ENCODE results near the gene AMPD1. TPM values are rescaled to one million over a fixed set of nuclear protein-coding genes. Genes with fewer than 3 reads are reported as not detected.

AMPD1 gene
- total and polyA plus RNA-seq, 2 of the 13 experiments (the other 11 are each of a cell fraction or from before 2014, with no cell fraction given), result not detected

DNA sequence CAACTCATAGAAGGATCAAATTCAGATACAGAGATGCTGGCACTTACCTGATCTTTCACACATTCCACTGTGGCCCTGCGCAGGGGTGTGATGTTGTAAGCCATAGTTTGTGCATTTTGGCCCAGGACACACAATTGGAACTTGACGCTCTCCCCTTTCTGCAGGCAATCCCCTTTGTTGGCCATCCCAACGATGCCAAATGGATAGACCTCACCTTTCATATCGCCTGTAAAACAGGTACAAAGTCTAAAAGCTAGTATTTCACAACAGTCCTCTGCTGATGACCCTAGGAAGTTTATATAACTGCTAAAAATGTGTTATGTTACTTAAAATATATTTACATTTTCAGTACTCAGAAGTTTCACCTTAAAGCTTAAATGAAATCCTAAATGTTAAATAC, 25.1 kb upstream of the AMPD1 start (continued):
- TF ChIP-seq ZNF234 (CRISPR knock-in tag; conservative IDR thresholded peaks at IDR 0.05) (no peak), ZNF124 (CRISPR knock-in tag; IDR thresholded peaks at IDR 0.05) (no peak)
- TF ChIP-seq, protein P1, sequence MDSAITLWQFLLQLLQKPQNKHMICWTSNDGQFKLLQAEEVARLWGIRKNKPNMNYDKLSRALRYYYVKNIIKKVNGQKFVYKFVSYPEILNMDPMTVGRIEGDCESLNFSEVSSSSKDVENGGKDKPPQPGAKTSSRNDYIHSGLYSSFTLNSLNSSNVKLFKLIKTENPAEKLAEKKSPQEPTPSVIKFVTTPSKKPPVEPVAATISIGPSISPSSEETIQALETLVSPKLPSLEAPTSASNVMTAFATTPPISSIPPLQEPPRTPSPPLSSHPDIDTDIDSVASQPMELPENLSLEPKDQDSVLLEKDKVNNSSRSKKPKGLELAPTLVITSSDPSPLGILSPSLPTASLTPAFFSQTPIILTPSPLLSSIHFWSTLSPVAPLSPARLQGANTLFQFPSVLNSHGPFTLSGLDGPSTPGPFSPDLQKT (CRISPR knock-in tag; IDR thresholded peaks at IDR 0.05; ENCODE audit: borderline replicate concordance), result no peak
- TF ChIP-seq, protein P2, sequence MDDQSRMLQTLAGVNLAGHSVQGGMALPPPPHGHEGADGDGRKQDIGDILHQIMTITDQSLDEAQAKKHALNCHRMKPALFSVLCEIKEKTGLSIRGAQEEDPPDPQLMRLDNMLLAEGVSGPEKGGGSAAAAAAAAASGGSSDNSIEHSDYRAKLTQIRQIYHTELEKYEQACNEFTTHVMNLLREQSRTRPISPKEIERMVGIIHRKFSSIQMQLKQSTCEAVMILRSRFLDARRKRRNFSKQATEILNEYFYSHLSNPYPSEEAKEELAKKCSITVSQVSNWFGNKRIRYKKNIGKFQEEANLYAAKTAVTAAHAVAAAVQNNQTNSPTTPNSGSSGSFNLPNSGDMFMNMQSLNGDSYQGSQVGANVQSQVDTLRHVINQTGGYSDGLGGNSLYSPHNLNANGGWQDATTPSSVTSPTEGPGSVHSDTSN (CRISPR knock-in tag; IDR thresholded peaks at IDR 0.05; ENCODE audit: borderline replicate concordance), result no peak
- TF ChIP-seq, protein P3, sequence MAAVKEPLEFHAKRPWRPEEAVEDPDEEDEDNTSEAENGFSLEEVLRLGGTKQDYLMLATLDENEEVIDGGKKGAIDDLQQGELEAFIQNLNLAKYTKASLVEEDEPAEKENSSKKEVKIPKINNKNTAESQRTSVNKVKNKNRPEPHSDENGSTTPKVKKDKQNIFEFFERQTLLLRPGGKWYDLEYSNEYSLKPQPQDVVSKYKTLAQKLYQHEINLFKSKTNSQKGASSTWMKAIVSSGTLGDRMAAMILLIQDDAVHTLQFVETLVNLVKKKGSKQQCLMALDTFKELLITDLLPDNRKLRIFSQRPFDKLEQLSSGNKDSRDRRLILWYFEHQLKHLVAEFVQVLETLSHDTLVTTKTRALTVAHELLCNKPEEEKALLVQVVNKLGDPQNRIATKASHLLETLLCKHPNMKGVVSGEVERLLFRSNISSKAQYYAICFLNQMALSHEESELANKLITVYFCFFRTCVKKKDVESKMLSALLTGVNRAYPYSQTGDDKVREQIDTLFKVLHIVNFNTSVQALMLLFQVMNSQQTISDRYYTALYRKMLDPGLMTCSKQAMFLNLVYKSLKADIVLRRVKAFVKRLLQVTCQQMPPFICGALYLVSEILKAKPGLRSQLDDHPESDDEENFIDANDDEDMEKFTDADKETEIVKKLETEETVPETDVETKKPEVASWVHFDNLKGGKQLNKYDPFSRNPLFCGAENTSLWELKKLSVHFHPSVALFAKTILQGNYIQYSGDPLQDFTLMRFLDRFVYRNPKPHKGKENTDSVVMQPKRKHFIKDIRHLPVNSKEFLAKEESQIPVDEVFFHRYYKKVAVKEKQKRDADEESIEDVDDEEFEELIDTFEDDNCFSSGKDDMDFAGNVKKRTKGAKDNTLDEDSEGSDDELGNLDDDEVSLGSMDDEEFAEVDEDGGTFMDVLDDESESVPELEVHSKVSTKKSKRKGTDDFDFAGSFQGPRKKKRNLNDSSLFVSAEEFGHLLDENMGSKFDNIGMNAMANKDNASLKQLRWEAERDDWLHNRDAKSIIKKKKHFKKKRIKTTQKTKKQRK (IDR thresholded peaks at IDR 0.05; ENCODE audit: low read length), result no peak

DNA sequence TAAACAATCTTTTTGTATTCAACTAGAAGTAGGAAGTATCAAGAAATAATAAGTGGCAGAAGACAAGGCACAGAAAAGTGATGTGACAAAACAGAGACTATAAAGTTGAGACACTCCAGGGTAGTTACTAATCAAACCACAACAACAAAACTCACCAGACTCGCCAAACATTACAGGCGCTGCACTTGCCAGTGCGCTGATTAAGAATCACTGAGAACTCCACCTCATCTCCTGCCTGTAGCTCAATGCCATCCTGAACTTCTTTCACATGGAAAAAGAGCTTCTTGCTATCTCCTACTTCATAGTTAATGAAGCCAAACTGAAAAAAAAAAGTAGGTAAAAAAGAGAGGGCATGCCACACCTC, 24.1 kb upstream of the AMPD1 start:
- H3K9ac ChIP-seq (ENCODE audit: insufficient read depth, low read depth, low read length), result no peak overlapping the region
- H3K9me3 ChIP-seq (ENCODE audit: low read length), result no peaks in the 10 kb centered on the region
- FAIRE-seq, result no peak
- no peaks in the 10 kb centered on the region; a peak in 1 of 5 replicates for H3K27me3 ChIP-seq (ENCODE audit: control insufficient read depth in 1 of 2, insufficient read depth in 2 of 2, low read length in 2 of 2)
- no peak overlapping the region for H3K27ac ChIP-seq (ENCODE audit: extremely low read length, insufficient read depth, low read length)
- H3K36me3 ChIP-seq (replicated peaks in 1 of 2; ENCODE audit: control insufficient read depth in 1 of 2, insufficient read depth in 2 of 2, low read length in 2 of 2), result peaks cover 15 to 64% of the 10 kb centered on the region in 2 experiments
- peaks cover 21% of the 10 kb centered on the region for H3K79me2 ChIP-seq (ENCODE audit: insufficient read depth, low read length)
- DNase-seq (ENCODE audit: low spot score), result no peak
- H4K20me1 ChIP-seq (ENCODE audit: insufficient read depth, low read length), result no peaks in the 10 kb centered on the region
- peaks cover 36% of the 10 kb centered on the region for H3K4me1 ChIP-seq (ENCODE audit: insufficient read depth, low read length)
- H2AFZ ChIP-seq (ENCODE audit: low read length), result no peak overlapping the region
- no peak overlapping the region for H3K4me2 ChIP-seq (ENCODE audit: low read depth, low read length)
- no peak overlapping the region for H3K4me3 ChIP-seq (replicated peaks in 1 of 3; ENCODE audit: insufficient read depth in 1 of 3, low read depth in 2 of 3, low read length in 3 of 3)
- intact Hi-C loops (cut with micrococcal nuclease; ENCODE audit: unreplicated experiment) (loop anchor here (5.0 kb wide), 1 partner anchor 38 kb away; the partner anchor contains the start of gene CSDE1), in situ Hi-C loops (cut with HindIII; ENCODE audit: extremely low pct_ligation_motif_present, low pct_unique_long_range_greater_than_20kb) (loop anchor here (5.0 kb wide), 1 partner anchor 33 kb away; no protein-coding TSS in a partner anchor)
- POLR2A ChIA-PET, result no interaction called here
- ATAC-seq, result no peak
- CTCF ChIA-PET (ENCODE audit: low intra/inter-chr PET ratio, low total read pairs), result no interaction called here
- 98% methylated on average over 3 of the region's 3 CpGs for WGBS (ENCODE audit: low lambda C conversion rate)
- BruUV-seq (replicated peaks), result no TSS peak
- TF ChIP-seq NCOA2 (CRISPR knock-in tag; IDR thresholded peaks at IDR 0.05) (no peak), MED8 (CRISPR knock-in tag; IDR thresholded peaks at IDR 0.05; ENCODE audit: insufficient replicate concordance) (no peak), ZFP36L2 (CRISPR knock-in tag; IDR thresholded peaks at IDR 0.05) (no peak), ESRRA (CRISPR knock-in tag; IDR thresholded peaks at IDR 0.05; ENCODE audit: low read depth) (no peak), GABPB1 (CRISPR knock-in tag; IDR thresholded peaks at IDR 0.05) (no peak), ZNF124 (CRISPR knock-in tag; IDR thresholded peaks at IDR 0.05) (no peak)
- TF ChIP-seq, protein P4, sequence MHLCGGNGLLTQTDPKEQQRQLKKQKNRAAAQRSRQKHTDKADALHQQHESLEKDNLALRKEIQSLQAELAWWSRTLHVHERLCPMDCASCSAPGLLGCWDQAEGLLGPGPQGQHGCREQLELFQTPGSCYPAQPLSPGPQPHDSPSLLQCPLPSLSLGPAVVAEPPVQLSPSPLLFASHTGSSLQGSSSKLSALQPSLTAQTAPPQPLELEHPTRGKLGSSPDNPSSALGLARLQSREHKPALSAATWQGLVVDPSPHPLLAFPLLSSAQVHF (CRISPR knock-in tag; IDR thresholded peaks at IDR 0.05), result no peak
- TF ChIP-seq, protein P5, sequence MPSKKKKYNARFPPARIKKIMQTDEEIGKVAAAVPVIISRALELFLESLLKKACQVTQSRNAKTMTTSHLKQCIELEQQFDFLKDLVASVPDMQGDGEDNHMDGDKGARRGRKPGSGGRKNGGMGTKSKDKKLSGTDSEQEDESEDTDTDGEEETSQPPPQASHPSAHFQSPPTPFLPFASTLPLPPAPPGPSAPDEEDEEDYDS (CRISPR knock-in tag; IDR thresholded peaks at IDR 0.05), result no peak
- TF ChIP-seq, protein P3 (IDR thresholded peaks at IDR 0.05; ENCODE audit: low read length), result no peak
